Bronchial epithelial cell (primary cell): ENCODE measurements around the gene USP5. TPM values are rescaled to one million over a fixed set of nuclear protein-coding genes. Genes with fewer than 3 reads are reported as not detected.
A peak's percentile ranks its signal among the peaks of the same experiment; 100 is the strongest.
"Not testable (repeated sequence)": the region's sequence is repeated elsewhere in the genome, so short reads cannot be mapped to it uniquely, and the experiment has no call there.

Source experiments
- DNase-seq: peaks from one replicate; pipeline ENCODE4 v3.0.0-alpha.2; 2010; ENCODE audit warnings: low read depth
- FAIRE-seq: peaks from 2 replicates; lab custom pipeline; 2011; peaks lifted over from hg19 to GRCh38; lab: Jason Lieb, UNC
- H3K27me3 ChIP-seq: 2 replicates; pipeline ENCODE4 v1.5.1; 2011; ENCODE audit warnings: low read length; ENCODE audit not compliant: control insufficient read depth, insufficient read depth
- H3K36me3 ChIP-seq: 2 replicates; pipeline ENCODE4 v1.5.1; 2011; ENCODE audit warnings: low read length; ENCODE audit not compliant: control insufficient read depth, insufficient read depth
- H3K4me3 ChIP-seq: 2 replicates; pipeline ENCODE4 v1.5.1; 2011; ENCODE audit warnings: mild to moderate bottlenecking, low read depth, low read length, control low read depth
- total RNA-seq: library from RNA; depleted of rRNA; stranded (reverse); fragments of >200 nt; gene quantifications from 2 replicates; pipeline ENCODE4 v1.2.1, GENCODE V29; 2014
- TF ChIP-seq, protein P1 (sequence below): IDR thresholded peaks from 2 replicates; pipeline ENCODE4 v1.5.1; 2011; ENCODE audit warnings: mild to moderate bottlenecking, moderate library complexity, low read length, control low read depth, inconsistent platforms; ENCODE audit not compliant: insufficient read depth, severe bottlenecking

USP5 gene
- total RNA-seq, 1 donor from 2014 or later, result 45.0 TPM

DNA sequence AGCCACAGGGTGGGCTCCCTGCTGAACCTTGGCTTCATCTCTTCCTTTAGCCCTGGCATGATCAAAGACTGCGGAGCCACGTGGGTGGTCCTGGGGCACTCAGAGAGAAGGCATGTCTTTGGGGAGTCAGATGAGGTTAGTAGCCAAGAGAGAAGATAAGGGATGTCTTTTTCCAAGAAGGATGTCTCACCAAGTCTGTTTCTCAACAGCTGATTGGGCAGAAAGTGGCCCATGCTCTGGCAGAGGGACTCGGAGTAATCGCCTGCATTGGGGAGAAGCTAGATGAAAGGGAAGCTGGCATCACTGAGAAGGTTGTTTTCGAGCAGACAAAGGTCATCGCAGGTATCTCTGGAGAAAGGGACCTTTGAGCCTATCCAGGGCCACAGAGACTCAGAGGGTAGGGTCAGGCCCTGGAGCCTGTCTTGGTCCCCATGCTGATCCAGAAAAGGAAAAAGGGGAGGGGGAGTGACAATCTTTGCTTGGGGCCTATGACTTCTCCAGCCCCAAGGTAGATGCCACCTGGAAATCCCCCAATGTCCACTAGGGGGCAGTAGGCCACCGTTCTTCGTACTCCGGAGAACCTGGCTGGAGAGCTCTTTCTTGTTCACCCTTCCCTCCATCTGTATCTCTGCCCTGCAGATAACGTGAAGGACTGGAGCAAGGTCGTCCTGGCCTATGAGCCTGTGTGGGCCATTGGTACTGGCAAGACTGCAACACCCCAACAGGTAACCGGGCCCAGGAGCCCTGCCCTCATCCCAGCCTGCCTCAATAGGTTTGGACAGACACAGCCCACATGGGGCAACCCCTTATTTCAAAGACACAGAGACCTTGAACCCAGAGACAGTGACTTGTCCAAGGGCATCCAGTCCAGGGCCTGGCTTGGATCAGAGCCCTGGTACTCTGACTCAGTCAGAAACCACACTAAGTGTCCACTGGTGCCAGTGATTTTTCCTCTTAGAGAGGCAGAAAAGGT lies 17.4 kb downstream of the USP5 start:
- peak; percentile 36 for FAIRE-seq
- H3K4me3 ChIP-seq, result peak overlapping the region; percentile 91

DNA sequence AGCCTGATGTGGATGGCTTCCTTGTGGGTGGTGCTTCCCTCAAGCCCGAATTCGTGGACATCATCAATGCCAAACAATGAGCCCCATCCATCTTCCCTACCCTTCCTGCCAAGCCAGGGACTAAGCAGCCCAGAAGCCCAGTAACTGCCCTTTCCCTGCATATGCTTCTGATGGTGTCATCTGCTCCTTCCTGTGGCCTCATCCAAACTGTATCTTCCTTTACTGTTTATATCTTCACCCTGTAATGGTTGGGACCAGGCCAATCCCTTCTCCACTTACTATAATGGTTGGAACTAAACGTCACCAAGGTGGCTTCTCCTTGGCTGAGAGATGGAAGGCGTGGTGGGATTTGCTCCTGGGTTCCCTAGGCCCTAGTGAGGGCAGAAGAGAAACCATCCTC lies 18.4 kb downstream of the USP5 start:
- peaks cover 17% of the 10 kb centered on the region for H3K36me3 ChIP-seq
- not testable (repeated sequence) for H3K27me3 ChIP-seq, FAIRE-seq, DNase-seq, H3K4me3 ChIP-seq

More for the DNA sequence above, 17.4 kb downstream of the USP5 start:
- TF ChIP-seq, protein P1, sequence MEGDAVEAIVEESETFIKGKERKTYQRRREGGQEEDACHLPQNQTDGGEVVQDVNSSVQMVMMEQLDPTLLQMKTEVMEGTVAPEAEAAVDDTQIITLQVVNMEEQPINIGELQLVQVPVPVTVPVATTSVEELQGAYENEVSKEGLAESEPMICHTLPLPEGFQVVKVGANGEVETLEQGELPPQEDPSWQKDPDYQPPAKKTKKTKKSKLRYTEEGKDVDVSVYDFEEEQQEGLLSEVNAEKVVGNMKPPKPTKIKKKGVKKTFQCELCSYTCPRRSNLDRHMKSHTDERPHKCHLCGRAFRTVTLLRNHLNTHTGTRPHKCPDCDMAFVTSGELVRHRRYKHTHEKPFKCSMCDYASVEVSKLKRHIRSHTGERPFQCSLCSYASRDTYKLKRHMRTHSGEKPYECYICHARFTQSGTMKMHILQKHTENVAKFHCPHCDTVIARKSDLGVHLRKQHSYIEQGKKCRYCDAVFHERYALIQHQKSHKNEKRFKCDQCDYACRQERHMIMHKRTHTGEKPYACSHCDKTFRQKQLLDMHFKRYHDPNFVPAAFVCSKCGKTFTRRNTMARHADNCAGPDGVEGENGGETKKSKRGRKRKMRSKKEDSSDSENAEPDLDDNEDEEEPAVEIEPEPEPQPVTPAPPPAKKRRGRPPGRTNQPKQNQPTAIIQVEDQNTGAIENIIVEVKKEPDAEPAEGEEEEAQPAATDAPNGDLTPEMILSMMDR, result peak; percentile 93
- Histone ChIP-seq H3K27me3 (no peaks in the 10 kb centered on the region), H3K36me3 (peaks cover 20% of the 10 kb centered on the region)
- DNase-seq, result peak; percentile 61

DNA sequence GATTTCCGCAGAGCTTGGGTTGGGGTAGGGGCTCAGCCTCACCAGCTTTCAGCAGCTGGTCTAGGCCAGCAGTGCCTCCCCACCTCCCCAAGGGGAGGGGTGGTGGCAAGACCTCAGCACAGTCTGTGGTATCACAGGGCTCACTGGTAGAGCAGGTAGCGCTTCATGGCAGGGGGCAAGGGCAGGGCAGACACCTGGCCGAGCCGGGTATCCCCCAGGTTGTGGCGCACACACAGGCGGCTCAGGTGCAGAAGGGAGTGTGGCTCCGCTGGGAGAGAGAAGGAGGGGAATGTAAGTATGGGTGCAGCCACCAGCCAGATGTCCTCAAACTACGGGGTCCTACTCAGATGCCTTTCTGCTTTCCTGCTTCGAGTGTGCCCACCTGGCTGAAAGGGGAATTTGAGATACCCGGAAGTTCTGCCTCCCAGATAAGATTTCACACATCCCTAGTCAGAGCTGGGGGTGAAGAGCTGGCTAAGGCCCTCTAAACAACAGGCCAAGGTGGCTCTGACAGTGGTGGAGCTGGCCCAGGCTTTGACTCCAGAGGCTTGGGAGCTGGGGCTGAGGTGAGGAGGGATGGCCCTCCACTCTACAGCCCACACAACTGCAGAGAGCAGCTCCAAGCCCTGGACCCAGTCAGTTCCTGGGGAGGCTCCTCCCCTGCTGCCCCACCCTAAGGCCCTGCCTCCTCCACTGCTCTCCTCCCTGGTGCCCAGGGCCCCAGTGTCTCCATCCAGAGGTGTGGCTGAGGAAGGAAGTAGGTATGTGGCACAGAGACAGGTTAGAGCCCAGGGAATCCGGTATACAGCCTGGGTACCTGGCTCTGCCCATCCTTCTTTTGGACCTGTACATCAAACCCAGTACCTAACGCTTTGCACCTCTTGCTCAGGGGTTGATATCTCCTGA lies 19.4 kb downstream of the USP5 start:
- Histone ChIP-seq H3K36me3 (peaks cover 18% of the 10 kb centered on the region), H3K4me3 (peak overlapping the region; percentile 54), H3K27me3 (no peaks in the 10 kb centered on the region)
- TF ChIP-seq, protein P1, result no peak
- DNase-seq, result peak; percentile 76
- FAIRE-seq, result no peak

DNA sequence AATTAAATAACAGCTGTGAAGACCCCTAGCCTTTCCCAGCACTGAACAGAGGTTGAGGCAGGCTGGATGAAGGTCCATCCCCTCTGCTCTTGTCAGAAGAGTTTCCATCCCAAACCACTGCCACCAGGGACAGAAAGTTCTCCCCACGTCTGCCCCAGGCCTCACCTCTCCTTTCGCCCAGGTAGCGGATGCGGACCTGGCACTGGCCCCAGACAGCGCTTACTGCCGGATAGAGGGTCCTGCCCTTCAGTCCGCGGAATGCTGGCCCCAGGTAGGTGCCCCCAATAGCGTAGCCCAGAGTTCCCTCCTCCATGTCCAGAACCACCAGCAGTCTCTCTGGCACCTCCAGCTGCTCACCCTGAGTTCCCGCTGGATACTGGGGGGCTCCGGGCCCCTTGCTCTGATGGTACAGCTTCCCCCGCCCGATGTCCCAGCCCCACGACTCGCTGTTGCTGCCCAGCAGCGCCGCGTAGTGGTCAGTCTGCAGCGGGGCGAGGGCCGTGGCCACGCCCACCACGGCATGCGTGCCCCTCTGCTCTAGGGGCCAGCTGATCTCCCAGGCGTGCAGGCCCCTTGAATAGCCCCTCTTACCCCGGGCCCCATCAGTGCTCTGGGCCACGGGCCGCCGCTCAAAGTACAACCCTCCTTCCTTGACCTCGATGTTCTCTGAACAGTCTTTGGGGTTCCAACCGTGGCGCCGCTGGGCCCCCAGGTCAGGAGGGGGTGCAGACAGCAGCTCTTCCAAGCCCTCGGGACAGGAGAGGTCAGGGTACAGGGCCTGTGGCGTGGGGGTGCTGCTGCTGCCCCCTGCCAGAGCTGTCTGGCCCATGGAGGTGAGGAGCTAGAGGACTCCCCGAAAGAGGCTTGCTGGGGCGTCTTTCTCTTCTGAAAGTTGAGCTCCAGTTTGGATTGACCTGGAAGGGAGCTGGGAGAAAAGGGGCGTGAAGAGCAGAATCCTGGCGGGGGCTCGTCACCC lies 20.4 kb downstream of the USP5 start:
- DNase-seq (peak; percentile 53), FAIRE-seq (no peak)
- peaks cover 18% of the 10 kb centered on the region for H3K36me3 ChIP-seq
- TF ChIP-seq, protein P1, result peak; percentile 98
- H3K27me3 ChIP-seq, result no peaks in the 10 kb centered on the region
- H3K4me3 ChIP-seq, result peak overlapping the region; percentile 54

DNA sequence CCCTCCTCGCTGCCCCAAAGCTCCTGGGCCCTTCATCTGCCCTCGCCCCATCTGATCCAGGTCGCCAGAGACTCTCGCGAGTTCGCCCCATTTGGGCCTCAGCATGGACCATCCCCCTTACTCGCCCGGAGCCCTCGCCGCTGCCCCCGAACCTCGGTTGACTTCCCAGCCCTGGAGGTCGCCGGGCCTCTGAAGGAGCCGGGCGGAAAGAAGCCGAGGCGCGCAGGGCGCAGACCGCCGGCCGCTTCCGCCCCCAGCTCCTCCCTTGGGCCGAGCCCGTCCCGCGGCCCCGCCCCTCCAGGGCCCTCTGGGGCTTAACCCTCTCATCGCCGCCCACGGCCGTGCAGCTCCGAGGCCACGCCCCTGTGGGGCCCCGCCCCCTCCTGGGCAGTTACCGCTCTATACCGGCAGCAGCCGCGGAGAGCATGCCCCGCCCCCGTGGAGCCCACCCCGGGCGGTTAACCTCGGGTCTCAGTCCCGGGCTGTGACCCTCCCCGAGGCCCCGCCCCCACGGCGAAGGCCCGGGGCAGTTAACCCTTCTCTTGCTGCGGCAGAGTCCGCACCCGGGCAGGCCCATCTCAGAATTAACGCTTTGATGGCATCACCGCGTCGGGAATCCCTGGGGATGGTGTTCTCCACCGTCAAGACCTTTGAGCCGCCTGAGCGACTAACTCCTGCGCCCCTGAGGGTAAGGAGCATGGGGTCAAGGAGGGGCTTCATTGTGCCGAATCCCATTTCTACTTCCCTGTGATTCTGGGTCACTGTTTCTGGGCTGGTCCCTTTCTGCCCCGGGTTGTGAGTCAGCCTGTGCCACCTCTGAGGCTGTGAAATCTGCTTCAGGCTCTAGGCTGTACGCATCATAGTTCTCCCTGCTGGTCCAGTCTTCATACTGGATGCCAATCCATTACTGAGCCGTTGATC lies 21.4 kb downstream of the USP5 start, which contains the start of gene SPSB2:
TSS of gene SPSB2 (minus strand) at position 210 of the 921 bp plus-strand sequence. CDS start 402 bp downstream, outside the sequence.
- H3K36me3 ChIP-seq, result peaks cover 18% of the 10 kb centered on the region
- TF ChIP-seq, protein P1, result no peak
- FAIRE-seq, result no peak

DNA sequence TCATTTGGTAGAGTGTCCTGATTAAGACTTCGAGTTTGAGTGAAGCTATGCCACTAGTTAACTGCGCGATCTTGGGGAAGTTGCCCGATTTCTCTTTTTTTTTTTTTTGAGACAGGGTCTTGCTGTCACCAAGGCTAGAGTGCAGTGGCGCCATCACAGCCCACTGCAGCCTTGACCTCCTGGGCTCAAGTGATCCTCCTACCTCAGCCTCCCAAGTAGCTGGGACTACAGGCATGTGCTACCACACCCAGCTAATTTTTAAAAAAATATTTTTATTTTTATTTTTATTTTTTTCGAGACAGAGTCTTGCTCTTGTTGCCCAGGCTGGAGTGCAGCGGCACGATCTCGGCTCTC lies 22.0 kb downstream of the USP5 start:
- H3K36me3 ChIP-seq, result peaks cover 15% of the 10 kb centered on the region
- H3K4me3 ChIP-seq, H3K27me3 ChIP-seq, FAIRE-seq, DNase-seq: not testable (repeated sequence)

More for the DNA sequence above, 21.4 kb downstream of the USP5 start, which contains the start of gene SPSB2:
- DNase-seq, result peak; percentile 78
- Histone ChIP-seq H3K4me3 (peak within 1 kb of the TSS; percentile 54), H3K27me3 (no peaks in the 10 kb centered on the region)

DNA sequence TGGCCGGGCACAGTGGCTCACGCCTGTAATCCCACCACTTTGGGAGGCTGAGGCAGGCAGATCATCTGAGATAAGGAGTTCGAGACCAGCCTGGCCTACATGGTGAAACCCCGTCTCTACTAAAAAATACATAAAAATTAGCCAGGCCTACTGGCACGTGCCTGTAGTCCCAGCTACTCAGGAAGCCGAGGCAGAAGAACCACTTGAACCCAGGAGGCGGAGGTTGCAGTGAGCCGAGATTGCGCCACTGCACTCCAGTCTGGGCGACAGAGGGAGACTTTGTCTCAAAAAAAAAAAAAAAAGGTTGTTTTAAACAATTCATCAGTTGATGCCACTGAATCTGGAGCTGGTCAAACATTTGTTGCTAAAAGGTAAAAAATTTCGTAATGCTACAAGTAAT lies 27.9 kb downstream of the USP5 start:
- H3K36me3 ChIP-seq, result not testable (repeated sequence)

More for the DNA sequence above, 27.9 kb downstream of the USP5 start:
- FAIRE-seq, H3K4me3 ChIP-seq, H3K27me3 ChIP-seq, DNase-seq: not testable (repeated sequence)
